DMS 273 (cell line): Measurements from ENCODE around the gene KCNJ15.

Experiments
- DNase-seq: peaks from one replicate; lab custom pipeline; 2025; ENCODE audit not compliant: unreplicated experiment; lab: John Stamatoyannopoulos, UW

KCNJ15 gene

DNA sequence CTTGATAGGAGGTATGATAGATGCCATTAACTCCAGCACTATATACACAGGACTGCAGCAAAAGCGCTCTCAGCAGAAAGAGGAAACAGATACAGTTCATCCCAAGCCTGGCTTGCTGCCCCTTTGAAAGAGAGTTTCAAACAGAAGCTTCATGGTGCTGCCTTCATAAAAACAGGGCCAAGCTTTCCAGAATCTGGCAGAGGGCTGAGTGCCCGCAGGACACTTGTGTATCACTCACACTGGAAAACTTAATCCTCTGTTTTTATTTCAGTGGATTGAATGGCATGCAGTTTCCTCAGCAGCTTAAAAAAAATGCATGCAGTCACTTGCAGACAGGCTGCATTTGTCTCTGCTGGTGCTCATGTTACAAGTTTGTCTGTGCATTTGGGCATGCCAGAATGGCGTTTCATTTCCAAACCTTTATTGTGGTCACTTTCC lies 40.4 kb downstream of the KCNJ15 start:
- DNase-seq = peak; percentile 24

DNA sequence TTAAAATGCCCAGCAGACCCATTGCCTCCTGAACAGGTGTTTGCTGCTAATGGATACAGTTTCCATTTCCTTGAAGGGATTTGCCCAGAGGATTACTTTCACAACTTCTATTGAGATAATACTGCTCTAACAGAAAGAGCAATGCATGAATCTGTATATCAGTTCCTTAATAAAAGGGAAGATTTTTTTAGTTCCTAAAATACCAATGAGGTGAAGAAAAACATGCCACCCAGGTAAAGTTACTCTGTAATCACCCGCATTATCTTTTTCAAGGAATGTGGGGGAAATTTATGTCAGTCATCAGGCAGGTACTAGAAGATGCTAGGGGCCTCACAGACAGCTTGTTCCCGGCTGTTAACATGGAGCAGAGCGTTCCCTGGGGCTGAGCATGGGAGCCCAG lies 41.1 kb downstream of the KCNJ15 start:
- DNase-seq = no peak

DNA sequence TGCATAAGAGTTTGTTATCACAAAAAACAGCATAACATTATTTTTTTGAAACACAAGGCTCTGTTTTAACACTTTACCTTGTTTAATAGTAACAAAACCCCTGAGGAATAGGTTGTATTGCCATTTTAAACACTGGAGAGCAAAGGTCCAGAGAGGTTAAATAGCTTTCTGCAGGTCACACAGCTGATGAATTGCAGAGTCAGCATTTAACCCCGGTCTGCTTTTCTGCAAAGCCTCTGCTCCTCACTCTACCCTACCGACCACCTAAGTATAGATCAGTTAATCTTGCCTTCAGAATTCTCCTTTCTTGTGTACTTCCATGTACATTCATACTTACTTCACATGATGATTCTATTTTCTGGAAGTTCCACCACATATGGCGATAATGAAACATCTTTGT lies 42.0 kb downstream of the KCNJ15 start:
- no peak for DNase-seq

DNA sequence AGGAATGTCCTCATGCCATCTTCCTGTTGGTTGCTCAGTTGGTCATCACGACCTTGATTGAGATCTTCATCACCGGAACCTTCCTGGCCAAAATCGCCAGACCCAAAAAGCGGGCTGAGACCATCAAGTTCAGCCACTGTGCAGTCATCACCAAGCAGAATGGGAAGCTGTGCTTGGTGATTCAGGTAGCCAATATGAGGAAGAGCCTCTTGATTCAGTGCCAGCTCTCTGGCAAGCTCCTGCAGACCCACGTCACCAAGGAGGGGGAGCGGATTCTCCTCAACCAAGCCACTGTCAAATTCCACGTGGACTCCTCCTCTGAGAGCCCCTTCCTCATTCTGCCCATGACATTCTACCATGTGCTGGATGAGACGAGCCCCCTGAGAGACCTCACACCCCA lies 42.9 kb downstream of the KCNJ15 start:
- DNase-seq = no peak

DNA sequence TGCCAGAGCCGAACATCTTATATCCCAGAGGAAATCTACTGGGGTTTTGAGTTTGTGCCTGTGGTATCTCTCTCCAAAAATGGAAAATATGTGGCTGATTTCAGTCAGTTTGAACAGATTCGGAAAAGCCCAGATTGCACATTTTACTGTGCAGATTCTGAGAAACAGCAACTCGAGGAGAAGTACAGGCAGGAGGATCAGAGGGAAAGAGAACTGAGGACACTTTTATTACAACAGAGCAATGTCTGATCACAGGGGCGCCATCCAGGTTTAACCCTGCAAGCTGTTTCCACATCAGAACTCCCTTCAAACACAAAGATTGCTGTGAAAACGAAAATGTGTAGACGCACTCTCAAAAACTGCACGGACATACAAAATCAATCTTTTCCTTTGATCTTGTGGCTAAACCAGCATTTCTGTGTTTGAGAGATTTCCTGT lies 43.4 kb downstream of the KCNJ15 start:
- DNase-seq = no peak

DNA sequence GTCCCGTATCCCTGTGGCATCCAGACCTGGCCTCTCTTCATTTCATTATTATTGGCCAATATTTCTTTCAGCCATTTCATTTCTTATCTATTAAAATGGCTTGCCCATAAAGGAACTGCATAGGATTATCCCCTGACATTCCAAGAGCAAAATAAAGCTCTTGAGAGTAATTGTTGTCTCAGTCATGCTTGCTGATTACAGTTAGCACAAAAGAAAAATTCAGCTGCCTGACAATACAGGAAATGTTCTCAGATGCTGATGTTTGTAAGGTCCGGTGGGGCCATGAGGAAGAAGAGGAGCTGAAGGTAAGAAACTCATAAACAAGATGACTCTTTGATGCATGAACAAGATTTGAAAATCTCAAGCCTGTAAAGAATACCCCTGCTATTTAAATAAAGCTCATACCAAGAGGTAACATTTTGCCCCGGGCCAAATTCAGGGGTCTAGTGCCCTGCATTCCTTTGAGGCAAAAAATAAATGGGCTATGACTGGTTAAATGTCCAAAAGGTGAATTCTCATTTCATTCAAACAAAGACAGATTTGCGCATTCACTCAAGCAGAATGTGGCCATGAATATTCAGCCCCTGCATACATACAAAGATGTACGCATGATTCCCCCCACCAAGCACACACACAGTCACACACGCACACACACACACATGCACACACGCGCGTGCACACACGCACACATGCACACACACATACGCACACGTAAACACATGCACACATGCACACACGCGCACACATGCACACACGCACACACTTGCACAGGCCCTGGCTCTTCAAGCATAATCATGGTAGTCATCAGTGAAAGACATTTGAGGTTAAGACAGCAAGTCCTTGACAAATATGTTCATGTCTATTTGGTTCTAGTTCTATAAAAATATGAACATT lies 44.8 kb downstream of the KCNJ15 start:
- no peak for DNase-seq

DNA sequence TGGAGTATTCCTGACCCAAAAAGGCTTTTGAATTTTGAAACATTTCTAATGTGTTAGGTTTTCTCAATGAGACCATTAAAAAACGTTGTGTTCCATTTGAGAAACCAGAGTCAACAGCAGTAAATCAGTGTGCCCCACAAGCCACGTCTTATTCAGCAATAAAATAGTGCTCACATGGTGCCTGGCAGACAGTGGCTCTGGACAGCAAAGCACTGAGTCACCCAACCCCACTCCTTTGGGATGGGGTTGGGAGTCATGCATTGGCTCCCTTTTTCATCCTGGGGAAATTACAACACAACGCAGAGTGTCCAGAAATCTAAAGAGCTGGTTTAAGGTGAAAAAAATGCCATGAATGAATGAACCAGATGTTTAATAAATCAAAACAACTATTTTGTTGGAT lies 46.5 kb downstream of the KCNJ15 start:
- no peak for DNase-seq

DNA sequence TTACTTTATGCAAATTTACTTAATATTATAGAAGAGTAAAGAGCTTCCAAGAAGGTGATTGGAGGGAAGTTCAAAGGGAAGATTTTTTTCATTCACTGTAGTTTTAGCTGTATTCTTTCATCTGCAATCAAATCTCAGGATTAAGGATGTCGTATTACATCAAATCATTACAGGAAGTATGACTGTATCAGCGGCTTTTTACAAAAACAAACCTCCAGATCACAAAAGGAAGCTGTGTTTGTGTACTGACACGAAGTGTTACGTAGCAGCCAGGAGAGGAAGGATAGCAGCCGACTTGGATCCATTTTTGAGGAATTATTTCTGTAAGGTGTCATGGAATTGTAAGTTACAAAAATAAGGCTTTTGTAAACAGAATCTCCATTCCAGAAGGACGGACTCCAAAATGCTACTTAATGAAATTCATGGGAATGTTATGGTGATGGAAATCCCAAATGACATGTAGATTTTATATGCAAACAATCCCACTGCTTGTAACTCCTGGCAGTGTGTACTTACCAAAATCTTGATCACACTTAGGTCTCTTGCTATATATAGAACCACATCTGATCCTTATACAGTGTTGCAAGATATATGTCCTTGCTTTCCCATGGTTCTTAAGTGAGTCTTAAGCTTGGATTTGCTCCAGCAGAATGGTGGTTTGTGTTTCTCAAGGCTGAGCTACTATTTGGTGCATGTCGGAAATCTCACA lies 49.8 kb downstream of the KCNJ15 start:
- no peak for DNase-seq

DNA sequence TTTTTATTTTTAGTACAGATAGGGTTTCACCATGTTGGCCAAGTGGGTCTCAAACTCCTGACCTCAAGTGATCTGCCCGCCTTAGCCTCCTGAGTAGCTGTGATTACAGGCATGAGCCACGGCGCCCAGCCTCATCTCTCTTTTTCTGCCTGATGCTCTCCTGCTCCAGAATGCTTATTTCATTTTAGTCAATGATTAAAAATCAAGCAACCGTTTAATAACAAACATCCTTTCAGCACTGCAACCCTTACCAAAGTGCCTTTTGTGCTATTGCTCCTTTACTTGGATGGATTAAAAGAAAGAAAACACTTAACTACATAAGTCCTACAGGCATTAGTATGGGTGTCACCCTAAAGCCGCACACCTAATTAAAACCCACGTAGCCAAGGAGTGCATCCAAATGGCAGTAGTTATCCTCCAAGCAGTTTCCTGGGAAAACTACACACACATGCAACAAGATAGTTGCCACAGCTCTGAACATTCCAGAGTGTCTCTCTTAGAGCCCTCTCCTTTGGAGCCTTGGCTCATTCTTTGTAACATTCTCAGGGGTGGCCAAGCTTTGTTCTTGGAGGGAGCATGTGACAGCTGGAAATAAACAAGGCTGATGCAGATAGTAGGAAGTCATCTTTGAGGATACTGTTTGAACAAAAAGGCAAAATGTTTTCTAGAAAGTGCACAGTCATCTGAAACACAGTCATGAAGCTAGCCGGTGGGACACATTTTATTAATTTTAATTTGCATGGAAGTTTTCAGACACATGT lies 51.2 kb downstream of the KCNJ15 start:
- no peak for DNase-seq

DNA sequence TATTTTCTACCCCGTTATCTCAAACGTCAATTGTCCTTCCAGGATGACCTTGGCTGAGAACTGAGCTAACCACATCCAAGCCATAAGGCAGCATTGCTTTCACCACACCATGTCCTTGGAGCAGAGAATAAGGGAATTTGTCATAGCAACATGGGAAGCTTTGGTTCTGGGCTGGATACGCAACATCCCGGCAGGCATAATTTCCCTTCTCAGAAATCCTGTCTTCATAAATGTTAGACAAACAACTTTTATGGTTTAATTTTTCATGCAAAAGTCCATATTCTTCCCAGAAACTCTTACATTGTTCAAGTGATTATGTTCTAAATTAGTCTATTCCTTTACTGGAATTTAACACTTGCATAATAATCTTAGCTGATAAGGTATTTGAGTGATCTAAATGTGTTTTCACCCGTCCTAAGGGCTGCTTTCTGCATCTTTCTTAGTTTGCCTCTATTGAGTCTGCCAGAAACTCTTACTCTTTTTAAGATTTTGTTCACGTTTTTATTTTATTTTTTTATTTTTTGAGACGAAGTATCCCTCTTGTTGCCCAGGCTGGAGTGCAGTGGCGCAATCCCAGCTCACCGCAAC lies 51.8 kb downstream of the KCNJ15 start:
- no peak for DNase-seq

DNA sequence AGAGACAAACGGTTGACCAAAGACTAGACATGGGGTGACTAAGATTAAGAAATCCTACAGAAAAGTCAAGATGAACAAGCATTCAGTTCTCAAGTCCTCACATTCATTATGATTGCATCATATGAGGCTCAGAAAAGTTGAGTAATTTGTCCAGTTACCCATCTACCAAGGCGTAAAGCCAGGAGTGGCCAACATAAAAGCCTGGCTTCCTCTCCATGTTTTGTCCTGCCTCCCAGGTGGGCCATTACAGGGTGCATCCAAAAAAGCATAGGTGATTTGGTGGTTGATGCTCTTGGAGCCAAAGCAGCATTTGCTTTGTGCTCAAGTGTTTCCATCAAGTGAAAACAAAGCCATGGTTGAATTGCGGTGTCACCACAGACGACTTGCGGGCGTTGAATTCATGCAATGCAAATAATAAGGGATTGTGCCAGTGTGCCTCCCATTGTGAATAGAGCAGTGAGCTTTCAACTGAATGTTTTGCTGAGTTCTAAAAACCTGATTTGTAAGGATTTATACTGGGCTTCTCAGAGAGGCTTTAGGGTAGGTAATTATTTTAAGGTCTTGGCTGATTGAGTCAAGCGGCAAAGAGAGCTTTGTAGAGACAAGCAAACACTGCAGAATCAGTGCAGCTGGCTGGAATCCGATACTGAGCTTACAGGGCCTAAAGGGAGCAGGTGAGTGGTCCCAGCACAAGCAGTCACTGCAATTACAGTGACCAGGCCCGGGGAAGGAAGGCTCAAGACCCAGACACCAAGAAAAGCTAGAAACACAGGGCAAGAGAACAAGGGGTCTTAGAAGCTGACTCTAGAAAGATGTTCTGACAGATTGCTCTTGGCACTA lies 54.1 kb downstream of the KCNJ15 start:
- no peak for DNase-seq

DNA sequence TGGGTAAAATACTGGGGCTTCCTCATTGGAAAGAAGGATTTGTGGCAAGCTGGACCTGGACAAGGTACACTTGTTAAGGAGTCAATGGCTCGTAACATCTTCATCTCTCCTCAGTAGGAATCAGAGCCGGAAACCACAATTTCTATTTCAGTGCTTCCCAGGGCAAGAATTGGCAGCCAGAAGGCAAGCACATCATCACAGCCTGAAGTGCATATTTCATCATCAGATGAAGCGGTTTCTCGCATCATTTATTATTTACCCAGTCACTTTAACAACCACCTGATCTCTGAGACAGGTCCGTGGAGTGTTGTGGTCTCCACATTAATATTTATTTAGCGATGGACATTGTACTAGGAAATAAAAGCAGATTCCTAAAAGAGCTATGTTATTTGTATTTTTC lies 55.0 kb downstream of the KCNJ15 start:
- DNase-seq = no peak

DNA sequence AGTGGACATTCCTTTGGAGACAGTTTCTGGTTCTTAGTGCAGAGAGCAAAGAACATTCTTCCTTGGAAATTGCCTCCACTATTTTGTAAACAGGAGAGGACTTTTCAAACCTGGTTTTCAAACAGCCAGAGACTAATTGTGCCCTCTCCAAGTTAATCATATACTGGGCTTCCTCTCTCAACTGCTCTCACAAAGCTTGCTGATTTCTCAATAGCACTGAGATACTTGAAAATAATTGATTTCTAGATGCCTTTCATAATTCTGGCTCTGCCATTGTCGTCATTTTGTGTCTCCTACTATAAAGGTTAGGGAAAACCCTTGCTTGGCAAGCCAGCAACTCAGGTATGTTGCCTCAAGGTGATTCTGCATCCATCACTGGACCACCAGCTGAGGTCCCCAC lies 56.0 kb downstream of the KCNJ15 start:
- no peak for DNase-seq

DNA sequence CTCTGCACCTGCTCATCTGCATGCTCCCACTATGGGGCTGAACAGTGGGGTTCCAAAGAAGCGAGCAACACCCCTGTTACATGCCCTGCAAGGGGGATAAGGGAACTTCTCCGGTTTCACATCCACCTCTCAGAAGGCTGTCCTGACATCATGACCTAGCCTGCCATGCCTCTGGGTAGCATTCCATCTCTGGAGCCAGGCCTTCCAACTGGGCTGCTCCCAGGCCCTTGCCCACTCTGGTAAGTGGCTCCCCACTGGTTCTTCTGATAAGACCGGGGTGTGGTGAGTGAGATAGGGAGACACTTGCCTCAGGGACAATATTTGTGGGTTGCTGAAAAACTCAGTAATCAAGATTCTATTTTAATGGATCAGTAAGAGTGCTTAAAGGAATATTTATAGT lies 57.8 kb downstream of the KCNJ15 start:
- no peak for DNase-seq

DNA sequence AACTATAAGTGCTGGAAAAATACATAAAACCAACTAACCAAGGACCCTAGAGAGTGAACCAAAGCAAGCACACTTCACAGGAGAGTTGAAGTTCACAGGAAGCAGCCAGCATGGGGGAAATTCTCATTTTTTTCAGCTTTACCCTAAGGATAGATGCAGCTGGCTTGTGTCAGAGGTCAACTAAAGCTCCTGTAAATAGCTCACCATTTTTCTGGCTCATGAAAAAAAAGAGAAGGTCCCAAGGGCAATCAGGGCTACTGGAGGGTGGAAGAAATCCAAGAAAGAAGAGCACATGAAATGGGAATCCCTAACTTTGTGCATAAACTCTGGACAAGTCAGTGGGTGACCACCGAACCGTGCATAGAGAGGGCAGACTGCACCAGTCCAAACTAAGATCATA lies 58.3 kb downstream of the KCNJ15 start:
- DNase-seq = no peak

DNA sequence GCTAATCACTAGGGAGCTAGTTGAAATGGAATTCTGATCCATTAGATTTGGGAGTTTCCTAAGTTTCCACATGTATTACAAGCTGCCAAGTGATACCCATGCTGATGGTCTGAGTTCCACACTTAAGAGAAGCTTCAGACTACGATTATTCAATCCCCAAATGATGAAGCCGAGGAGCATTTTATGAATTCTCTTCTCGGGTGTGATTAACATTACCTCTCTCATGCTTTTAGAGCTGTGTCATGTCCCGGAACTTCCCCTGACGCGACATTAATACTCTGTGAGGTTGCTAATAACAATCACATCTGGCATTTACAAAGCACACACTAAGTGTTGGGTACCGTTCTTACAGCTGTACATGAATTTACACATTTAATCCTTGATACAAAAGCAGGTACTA lies 63.0 kb downstream of the KCNJ15 start:
- DNase-seq = no peak

DNA sequence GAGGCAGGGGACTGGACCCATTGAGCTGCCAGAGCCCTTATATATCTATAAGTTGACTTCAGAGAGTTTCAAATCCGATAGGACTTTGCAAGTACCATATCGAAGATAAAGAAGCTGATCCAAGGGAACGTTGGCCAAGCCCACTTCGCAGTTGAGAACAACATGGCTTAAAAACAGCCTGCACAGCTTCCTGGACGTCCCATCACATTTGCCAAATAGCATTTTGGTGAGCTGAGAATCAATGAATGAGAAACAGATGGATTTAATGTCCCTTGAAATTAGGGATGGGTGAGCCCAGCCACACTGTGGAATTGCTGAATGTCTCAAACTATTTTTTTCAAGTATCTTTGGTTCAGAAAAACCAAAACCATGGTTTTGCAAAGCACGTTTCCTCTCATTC lies 64.8 kb downstream of the KCNJ15 start:
- DNase-seq = no peak

DNA sequence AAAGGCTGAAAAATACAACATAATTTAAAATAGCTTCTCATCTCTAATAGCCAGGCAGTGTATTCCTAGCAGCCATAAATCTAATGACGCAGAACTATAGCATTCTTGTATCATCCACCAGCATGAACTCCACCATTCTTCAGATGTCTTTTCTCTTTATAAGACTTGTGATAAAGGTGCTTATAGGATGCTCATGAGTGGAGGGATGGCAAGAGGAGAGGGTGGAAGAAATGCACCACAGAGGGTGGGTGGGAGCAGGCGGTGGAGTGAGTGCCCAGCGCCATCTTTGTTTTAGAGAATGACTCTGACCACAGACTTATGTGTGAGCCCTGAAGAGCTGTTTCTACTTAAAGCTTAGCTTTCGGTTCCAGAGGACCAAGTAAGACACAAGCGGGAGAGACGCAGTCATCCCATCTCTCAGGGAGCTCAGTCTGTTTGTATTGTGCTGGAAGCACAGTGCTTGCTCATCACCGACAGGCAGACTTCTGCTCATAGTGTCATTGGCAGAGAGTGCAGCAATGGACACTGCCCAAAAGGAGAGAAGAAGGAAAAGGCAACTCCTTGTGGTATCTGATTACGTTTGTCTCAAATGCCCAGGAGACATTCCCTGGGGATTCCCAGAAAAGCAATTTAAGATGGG lies 65.6 kb downstream of the KCNJ15 start:
- no peak for DNase-seq

DNA sequence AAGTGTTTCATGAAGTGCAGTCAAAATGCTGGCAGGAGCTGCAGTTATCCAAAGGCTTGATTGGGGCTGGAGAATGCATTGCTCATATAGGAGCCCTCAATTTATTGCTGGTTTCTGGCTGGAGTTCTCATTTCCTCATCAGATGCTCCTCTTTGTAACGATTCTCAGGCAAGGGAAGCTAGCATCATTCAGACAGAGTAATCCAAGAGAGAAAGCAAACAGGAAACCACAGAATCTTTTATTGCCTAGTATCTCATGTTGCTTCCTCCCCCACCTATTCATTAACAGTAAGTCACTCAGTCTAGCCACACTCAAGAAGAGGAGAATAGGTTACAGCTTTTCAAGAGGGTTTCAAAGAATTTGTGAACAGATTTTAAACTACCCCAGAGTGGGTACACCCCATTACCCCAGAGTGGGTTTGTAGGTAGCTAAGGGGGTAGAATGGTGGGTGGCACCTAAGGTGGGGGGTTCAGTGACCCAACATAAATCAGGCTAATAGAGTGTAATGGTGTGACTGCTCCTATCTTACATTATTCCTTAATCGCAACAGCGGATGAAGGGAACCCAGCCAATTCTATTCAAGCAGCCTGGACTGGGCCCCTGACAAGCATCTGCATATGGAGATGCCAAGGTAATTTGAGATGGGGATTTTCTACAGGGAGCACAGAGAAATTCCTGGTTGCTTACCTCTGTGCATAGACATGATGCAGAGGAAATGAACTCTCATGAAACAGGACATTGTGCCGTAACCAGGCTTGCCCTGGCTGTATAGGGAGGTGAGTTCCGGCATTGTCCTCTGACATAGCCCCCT lies 67.1 kb downstream of the KCNJ15 start:
- DNase-seq = peak; percentile 84
